Hepatocyte (in vitro differentiated cells): Measurements from ENCODE around the gene CRYBA4.

Experiments used
- CTCF ChIP-seq: fragments of 200-600 bp; sonication (generic); IDR thresholded peaks from 2 replicates; pipeline ENCODE4 v1.5.1; 2016; ENCODE audit warnings: antibody characterized with exemption, mild to moderate bottlenecking; ENCODE audit not compliant: poor library complexity
- EZH2 ChIP-seq: fragments of 200-600 bp; sonication (generic); IDR thresholded peaks from 2 replicates; pipeline ENCODE4 v1.6.1; 2016; ENCODE audit warnings: antibody characterized with exemption, mild to moderate bottlenecking, borderline replicate concordance
- EZH2phosphoT487 ChIP-seq: fragments of 200-600 bp; sonication (generic); IDR thresholded peaks from one replicate; pipeline ENCODE4 v1.6.1; 2018; ENCODE audit warnings: antibody characterized with exemption, mild to moderate bottlenecking, low read depth, moderate library complexity; ENCODE audit not compliant: unreplicated experiment, severe bottlenecking

GRCh38 chr22:26577081-26577480 lies 44.7 kb upstream of the CRYBA4 start:
- no peak for TF ChIP-seq CTCF
- TF ChIP-seq EZH2phosphoT487: no peak
- TF ChIP-seq EZH2: no peak
